GM12801 (cell line): ENCODE results near the gene SLC36A1.

Source experiments
- TF ChIP-seq, protein P1 (sequence below): IDR thresholded peaks from one replicate; pipeline ENCODE4 v1.5.1; 2011; ENCODE audit warnings: control low read depth; ENCODE audit not compliant: insufficient read length; ENCODE audit errors: extremely low read depth

SLC36A1 gene

DNA sequence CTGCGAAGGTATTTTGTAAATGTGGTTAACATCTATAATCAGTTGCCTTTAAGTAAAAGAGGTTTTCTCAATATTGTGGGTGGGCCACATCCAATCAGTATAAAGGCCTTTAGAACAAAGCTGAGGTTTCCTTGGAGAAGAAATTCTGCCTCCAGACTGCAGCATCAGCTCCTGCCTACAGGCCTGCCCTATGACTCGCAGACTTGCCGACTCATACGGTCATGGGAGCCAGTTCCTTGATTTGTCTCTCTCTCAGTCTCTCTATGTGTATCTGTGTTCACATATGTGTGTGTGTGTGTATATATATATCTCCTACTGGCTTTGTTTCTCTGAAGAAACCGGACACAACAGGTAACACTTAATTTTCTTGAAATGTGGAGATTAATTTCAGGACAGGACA, 45.3 kb downstream of the SLC36A1 start:
- TF ChIP-seq, protein P1, sequence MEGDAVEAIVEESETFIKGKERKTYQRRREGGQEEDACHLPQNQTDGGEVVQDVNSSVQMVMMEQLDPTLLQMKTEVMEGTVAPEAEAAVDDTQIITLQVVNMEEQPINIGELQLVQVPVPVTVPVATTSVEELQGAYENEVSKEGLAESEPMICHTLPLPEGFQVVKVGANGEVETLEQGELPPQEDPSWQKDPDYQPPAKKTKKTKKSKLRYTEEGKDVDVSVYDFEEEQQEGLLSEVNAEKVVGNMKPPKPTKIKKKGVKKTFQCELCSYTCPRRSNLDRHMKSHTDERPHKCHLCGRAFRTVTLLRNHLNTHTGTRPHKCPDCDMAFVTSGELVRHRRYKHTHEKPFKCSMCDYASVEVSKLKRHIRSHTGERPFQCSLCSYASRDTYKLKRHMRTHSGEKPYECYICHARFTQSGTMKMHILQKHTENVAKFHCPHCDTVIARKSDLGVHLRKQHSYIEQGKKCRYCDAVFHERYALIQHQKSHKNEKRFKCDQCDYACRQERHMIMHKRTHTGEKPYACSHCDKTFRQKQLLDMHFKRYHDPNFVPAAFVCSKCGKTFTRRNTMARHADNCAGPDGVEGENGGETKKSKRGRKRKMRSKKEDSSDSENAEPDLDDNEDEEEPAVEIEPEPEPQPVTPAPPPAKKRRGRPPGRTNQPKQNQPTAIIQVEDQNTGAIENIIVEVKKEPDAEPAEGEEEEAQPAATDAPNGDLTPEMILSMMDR, result no peak

DNA sequence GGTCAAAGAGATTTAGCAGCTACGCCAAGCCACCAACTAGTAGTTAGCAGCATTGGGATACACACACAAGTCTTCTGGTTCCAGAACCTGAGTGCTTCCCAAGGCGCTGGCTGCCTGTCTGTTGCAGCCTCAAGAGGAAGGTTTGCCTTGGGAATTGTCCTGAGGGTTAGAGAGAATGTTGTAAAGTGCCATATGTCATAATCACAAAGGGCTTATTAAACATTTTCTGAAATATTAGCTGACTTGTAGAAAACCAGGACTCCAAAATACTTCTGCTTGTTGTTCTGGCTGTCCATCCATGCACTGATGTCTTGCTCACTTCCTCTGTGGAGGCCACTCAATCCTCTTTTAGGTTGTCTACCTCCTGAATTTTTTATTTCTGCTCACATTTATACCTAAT, 46.3 kb downstream of the SLC36A1 start:
- TF ChIP-seq, protein P1, result no peak

DNA sequence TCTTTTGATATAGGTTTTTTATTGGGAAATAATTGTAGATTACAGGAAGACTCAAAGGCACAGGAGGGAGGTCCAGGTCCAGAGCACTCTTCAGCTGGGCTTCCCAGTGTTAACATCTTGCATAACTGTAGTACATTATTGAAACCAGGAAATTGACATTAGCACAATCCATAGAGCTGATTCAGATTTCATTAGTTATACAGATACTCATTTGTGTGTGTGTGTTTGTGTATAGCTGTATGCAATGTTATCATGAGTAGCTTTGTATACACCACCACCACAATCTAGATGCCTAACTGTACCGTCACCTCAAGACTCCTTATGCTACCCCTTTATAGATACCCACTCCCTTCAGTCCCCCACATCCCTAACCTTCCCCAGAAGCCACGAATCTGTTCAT, 47.9 kb downstream of the SLC36A1 start:
- TF ChIP-seq, protein P1, result no peak

DNA sequence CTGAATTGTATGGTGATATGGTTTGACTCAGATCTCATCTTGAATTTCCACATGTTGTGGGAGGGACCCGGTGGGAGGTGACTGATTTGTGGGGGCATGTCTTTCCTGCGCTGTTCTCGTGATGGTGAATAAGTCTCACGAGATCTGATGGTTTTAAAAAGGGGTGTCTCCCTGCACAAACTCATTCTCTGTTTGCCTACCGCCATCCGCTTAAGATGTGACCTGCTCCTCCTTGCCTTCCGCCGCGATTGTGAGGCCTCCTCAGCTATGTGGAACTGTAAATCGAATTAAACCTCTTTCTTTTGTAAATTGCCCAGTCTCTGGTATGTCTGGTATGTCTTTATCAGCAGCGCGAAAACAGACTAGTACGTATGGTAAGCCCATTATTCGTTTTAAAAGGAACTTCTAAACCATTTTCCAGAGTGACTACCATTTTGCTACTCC, 48.7 kb downstream of the SLC36A1 start:
- TF ChIP-seq, protein P1, result no peak

DNA sequence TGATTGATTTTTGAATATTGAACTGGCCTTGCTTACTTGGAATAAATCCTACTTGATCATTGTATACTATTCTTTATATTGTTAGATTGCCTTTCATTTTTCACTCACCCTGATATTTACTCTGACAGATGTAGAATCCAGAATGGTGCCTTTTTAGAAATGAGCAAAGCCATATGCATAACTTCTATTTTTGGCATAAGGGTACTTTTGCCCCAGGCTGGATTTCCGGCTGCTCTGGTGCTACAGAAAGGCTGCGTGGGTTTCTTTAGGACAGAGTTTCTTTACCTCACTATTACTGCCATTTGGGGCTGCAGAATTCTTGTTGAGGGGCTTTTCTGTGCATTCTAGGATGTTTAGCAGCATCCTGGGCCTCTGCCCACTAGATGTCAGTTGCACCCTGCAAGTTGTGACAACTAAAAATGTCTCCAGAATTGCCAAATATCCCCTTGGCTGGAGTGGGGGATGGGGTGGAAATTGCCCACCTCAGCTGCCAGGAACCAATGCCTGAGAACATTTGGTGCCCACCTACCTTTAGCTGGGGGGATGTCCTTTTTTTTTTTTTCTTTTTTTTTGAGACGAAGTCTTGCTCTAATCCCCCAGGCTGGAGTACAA, 50.1 kb downstream of the SLC36A1 start:
- TF ChIP-seq, protein P1, result no peak

GRCh38 chr5:151498395-151499155, 51.2 kb downstream of the SLC36A1 start:
- TF ChIP-seq, protein P1, result no peak

DNA sequence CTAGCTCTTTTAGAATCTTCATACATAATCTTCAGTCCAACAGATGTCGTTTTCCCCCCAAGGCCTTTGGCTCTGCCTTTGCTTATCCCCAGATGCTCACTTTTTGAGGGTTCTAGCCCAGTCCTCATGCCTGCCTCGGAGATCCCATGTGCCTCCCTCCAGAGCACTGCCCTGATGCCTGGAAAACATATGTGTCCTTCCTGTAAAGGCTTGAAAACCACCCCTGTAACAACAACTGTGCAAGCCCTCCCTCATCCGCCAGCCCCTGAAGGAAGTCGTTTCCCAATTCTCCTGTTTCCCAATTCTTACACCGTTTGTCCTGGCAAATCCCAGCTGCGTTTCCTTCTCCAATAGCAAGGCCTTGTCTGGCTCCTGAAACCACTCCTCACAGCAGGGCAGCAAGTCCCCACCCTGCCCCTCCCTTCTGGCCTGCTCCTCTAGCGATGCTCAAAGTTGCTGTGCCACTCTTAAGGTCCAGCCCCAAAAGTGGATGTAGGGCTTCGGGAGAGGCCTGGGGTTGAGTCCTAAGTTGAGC, 52.2 kb downstream of the SLC36A1 start:
- TF ChIP-seq, protein P1, result no peak
